Natural killer cell (primary cell): ENCODE data around the gene MYH11. TPM values are rescaled to one million over a fixed set of nuclear protein-coding genes. Genes with fewer than 3 reads are reported as not detected.

Experiments used
- ATAC-seq, 3 donors: fragments of 150-1000 bp in 2 of 3; fragments of 200-7000 bp in 1 of 3; cut with Tn5 transposase; 1 replicate in 1 of 3; 2 replicates in 2 of 3; pipeline ENCODE4 v1.10.0; 2021; ENCODE audit warnings: mild to moderate bottlenecking in 2 of 3, moderate library complexity in 2 of 3
- DNase-seq, 2 donors: peaks; one replicate each; pipeline versions ENCODE4 v3.0.0 to v3.0.0-alpha.2; 2013 to 2021; ENCODE audit warnings: mixed read lengths in 1 of 2
- H3K27ac ChIP-seq: one replicate; pipeline ENCODE4 v1.5.1; 2013; ENCODE audit warnings: mild to moderate bottlenecking, low read length
- H3K27me3 ChIP-seq: one replicate; pipeline ENCODE4 v1.6.1; 2013; ENCODE audit warnings: low read length; ENCODE audit not compliant: control insufficient read depth, insufficient read depth
- H3K36me3 ChIP-seq: one replicate; pipeline ENCODE4 v1.6.1; 2013; ENCODE audit warnings: low read length; ENCODE audit not compliant: control insufficient read depth, insufficient read depth
- H3K4me1 ChIP-seq: one replicate; pipeline ENCODE4 v1.6.1; 2013; ENCODE audit warnings: low read length; ENCODE audit not compliant: control insufficient read depth, insufficient read depth
- H3K4me3 ChIP-seq: one replicate; pipeline ENCODE4 v1.5.1; 2013; ENCODE audit warnings: low read length
- H3K9me3 ChIP-seq: one replicate; pipeline ENCODE4 v1.6.1; 2013; ENCODE audit warnings: low read length; ENCODE audit not compliant: control insufficient read depth, insufficient read depth
- H3K27ac Mint-ChIP-seq, 2 donors: one replicate each; pipeline ENCODE4 v1.8.0; 2022; ENCODE audit warnings: mild to moderate bottlenecking in 2 of 2, mixed read lengths in 2 of 2, moderate library complexity in 1 of 2
- H3K27me3 Mint-ChIP-seq, 2 donors: one replicate each; pipeline ENCODE4 v1.8.0; 2022; ENCODE audit warnings: low read depth in 2 of 2, mixed read lengths in 2 of 2
- H3K36me3 Mint-ChIP-seq: one replicate; pipeline ENCODE4 v1.8.0; 2022; ENCODE audit warnings: mixed read lengths
- H3K4me1 Mint-ChIP-seq, 2 donors: one replicate each; pipeline ENCODE4 v1.8.0; 2022; ENCODE audit warnings: mixed read lengths in 2 of 2
- H3K4me3 Mint-ChIP-seq: one replicate; pipeline ENCODE4 v1.8.0; 2022; ENCODE audit warnings: mild to moderate bottlenecking, moderate library complexity, mixed read lengths
- H3K9me3 Mint-ChIP-seq, 2 donors: one replicate each; pipeline ENCODE4 v1.8.0; 2022; ENCODE audit warnings: mixed read lengths in 2 of 2
- CTCF ChIP-seq: fragments of 200-600 bp; IDR thresholded peaks from one replicate; pipeline ENCODE4 v1.8.0; 2022; ENCODE audit warnings: antibody characterized with exemption
- WGBS: methylation state at CpG from one replicate; pipeline ENCODE4 v1.1.7; 2013; ENCODE audit warnings: missing lambda C conversion rate; ENCODE audit not compliant: insufficient coverage; 5-methylcytosine and 5-hydroxymethylcytosine counted together
- intact Hi-C: fragments of 100-400 bp; cut with micrococcal nuclease; formaldehyde crosslinking; loops from one replicate; pipeline ENCODE4 v1.14.2; 2022
- total RNA-seq, 4 donors: library from RNA; stranded (reverse); fragments of 120-200 nt in 1 of 4; gene quantifications; one replicate each; pipeline versions ENCODE4 v1.2.3 to v1.2.4, GENCODE V29; 2013 to 2022

MYH11 gene
- total RNA-seq, 3 donors from 2014 or later (not counting 1 experiment from before 2014, with no cell fraction given) = 0.30 TPM; not detected in 2

GRCh38 chr16:15785386-15786059, 71.3 kb downstream of the MYH11 start:
- Mint-ChIP-seq H3K4me1 (no peaks in the 10 kb centered on the region), H3K4me3 (no peak overlapping the region), H3K27me3 (no peaks in the 10 kb centered on the region), H3K9me3 (no peaks in the 10 kb centered on the region), H3K36me3 (no peaks in the 10 kb centered on the region), H3K27ac (no peak overlapping the region)
- WGBS = 89% methylated on average over 14 of the region's 14 CpGs
- Histone ChIP-seq H3K36me3 (no peaks in the 10 kb centered on the region), H3K27me3 (no peaks in the 10 kb centered on the region), H3K4me1 (no peaks in the 10 kb centered on the region), H3K27ac (no peak overlapping the region), H3K4me3 (no peak overlapping the region), H3K9me3 (no peaks in the 10 kb centered on the region)
- ATAC-seq = no peak
- no peak for DNase-seq
- TF ChIP-seq CTCF = no peak
- intact Hi-C loops = no loop called here

GRCh38 chr16:15783985-15784384, 72.8 kb downstream of the MYH11 start:
- Mint-ChIP-seq H3K36me3 (no peaks in the 10 kb centered on the region), H3K27ac (no peak overlapping the region), H3K27me3 (no peaks in the 10 kb centered on the region), H3K4me3 (no peak overlapping the region), H3K4me1 (no peaks in the 10 kb centered on the region), H3K9me3 (no peaks in the 10 kb centered on the region)
- Histone ChIP-seq H3K27ac (no peak overlapping the region), H3K4me3 (no peak overlapping the region), H3K9me3 (no peaks in the 10 kb centered on the region), H3K4me1 (no peaks in the 10 kb centered on the region), H3K36me3 (no peaks in the 10 kb centered on the region), H3K27me3 (no peaks in the 10 kb centered on the region)
- ATAC-seq (no peak), DNase-seq (no peak)
- intact Hi-C loops = no loop called here
- TF ChIP-seq CTCF = no peak
- 95% methylated on average over 10 of the region's 10 CpGs for WGBS

- Histone ChIP-seq H3K36me3 (no peaks in the 10 kb centered on the region), H3K27ac (no peak overlapping the region), H3K9me3 (no peaks in the 10 kb centered on the region), H3K27me3 (no peaks in the 10 kb centered on the region), H3K4me1 (no peaks in the 10 kb centered on the region), H3K4me3 (no peak overlapping the region)
- ATAC-seq (no peak), DNase-seq (no peak)
- no peaks in the 10 kb centered on the region for H3K4me1 Mint-ChIP-seq
- H3K9me3 Mint-ChIP-seq = no peaks in the 10 kb centered on the region
- H3K36me3 Mint-ChIP-seq = no peaks in the 10 kb centered on the region
- no peak overlapping the region for H3K27ac Mint-ChIP-seq
- H3K4me3 Mint-ChIP-seq = no peak overlapping the region
- no peaks in the 10 kb centered on the region for H3K27me3 Mint-ChIP-seq
- intact Hi-C loops = no loop called here
- 71% methylated on average over 13 of the region's 13 CpGs for WGBS
- no peak for TF ChIP-seq CTCF
These were observed 74.1 kb downstream of the MYH11 start for GRCh38 chr16:15782573-15783365.
